Thyroid gland (tissue), 4 donors: ENCODE measurements around the gene MORN5. TPM values are rescaled to one million over a fixed set of nuclear protein-coding genes. Genes with fewer than 3 reads are reported as not detected.

Source experiments
- DNase-seq, 2 donors: peaks; one replicate each; pipeline ENCODE4 v3.0.0-alpha.2; 2019
- H3K27ac ChIP-seq, 3 donors: fragments of 200-600 bp; sonication (generic); 1 replicate in 2 of 3; 2 replicates in 1 of 3; pipeline ENCODE4 v1.5.1; 2016 to 2019; ENCODE audit warnings: mild to moderate bottlenecking in 1 of 3, moderate library complexity in 1 of 3
- H3K27me3 ChIP-seq: fragments of 200-600 bp; sonication (generic); one replicate; pipeline ENCODE4 v1.5.1; 2019
- H3K36me3 ChIP-seq, 2 donors: fragments of 200-600 bp; sonication (generic); one replicate each; pipeline ENCODE4 v1.5.1; 2016 to 2019
- H3K4me1 ChIP-seq, 2 donors: fragments of 200-600 bp; sonication (generic); one replicate each; pipeline ENCODE4 v1.5.1; 2017 to 2019
- H3K4me3 ChIP-seq, 3 donors: fragments of 200-600 bp; sonication (generic); replicated peaks in 1 of 3; 1 replicate in 2 of 3; 2 replicates in 1 of 3; pipeline ENCODE4 v1.5.1; 2016; ENCODE audit warnings: mild to moderate bottlenecking in 1 of 3
- H3K9me3 ChIP-seq: fragments of 200-600 bp; sonication (generic); one replicate; pipeline ENCODE4 v1.5.1; 2017
- POLR2A ChIP-seq, 2 donors: fragments of 450-650 bp; IDR thresholded peaks; one replicate each; pipeline ENCODE4 v1.6.1; 2017; ENCODE audit warnings: antibody characterized with exemption in 2 of 2, mild to moderate bottlenecking in 2 of 2, moderate library complexity in 1 of 2
- WGBS, 2 donors: methylation state at CpG; one replicate each; pipeline ENCODE4 v1.1.5; 2017; 5-methylcytosine and 5-hydroxymethylcytosine counted together
- intact Hi-C: fragments of 100-400 bp; cut with DNase I; formaldehyde crosslinking; loops from one replicate; pipeline ENCODE4 v1.15.1; 2023
- total RNA-seq, 4 donors: library from RNA; depleted of rRNA; stranded (reverse); fragments of >200 nt; gene quantifications; one replicate each; pipeline ENCODE4 v1.2.3, GENCODE V29; 2016
- TF ChIP-seq, protein P1 (sequence below), 6 experiments: fragments of 200-600 bp in 3 of 6; fragments of 450-650 bp in 3 of 6; sonication (generic) in 3 of 6; IDR thresholded peaks; one replicate each; pipeline ENCODE4 v1.5.1; 2016 to 2019; ENCODE audit warnings: antibody characterized with exemption in 6 of 6, mild to moderate bottlenecking in 2 of 6, inconsistent platforms in 1 of 6, moderate library complexity in 1 of 6

MORN5 gene
- total RNA-seq, 4 donors from 2014 or later, result not detected

DNA sequence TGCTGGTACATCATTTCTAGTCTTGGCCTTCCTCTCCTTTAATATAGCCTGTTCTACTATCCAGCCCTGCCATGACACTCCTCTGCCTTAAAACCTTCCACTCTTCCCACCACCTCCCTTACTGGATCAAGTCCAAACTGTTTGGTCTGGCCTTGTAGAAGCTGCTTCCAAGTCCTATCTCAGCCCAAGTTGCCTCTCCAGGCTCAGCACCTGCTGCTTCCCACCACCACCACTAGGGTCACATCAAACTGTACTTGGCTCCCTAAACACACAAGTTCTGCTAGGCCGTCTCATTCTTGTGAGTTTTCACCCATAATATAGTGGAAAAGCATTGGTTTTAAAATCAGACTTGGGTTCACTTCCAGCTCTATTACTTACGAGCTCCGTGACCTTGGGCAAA, 1.5 kb upstream of the MORN5 start:
- TF ChIP-seq, protein P1, sequence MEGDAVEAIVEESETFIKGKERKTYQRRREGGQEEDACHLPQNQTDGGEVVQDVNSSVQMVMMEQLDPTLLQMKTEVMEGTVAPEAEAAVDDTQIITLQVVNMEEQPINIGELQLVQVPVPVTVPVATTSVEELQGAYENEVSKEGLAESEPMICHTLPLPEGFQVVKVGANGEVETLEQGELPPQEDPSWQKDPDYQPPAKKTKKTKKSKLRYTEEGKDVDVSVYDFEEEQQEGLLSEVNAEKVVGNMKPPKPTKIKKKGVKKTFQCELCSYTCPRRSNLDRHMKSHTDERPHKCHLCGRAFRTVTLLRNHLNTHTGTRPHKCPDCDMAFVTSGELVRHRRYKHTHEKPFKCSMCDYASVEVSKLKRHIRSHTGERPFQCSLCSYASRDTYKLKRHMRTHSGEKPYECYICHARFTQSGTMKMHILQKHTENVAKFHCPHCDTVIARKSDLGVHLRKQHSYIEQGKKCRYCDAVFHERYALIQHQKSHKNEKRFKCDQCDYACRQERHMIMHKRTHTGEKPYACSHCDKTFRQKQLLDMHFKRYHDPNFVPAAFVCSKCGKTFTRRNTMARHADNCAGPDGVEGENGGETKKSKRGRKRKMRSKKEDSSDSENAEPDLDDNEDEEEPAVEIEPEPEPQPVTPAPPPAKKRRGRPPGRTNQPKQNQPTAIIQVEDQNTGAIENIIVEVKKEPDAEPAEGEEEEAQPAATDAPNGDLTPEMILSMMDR (IDR thresholded peaks at IDR 0.05), result peak in 3 of 6 experiments; percentile 11 to 36 (median 28)
- no peak for TF ChIP-seq POLR2A (IDR thresholded peaks at IDR 0.05)
- Histone ChIP-seq H3K4me3 (no peak overlapping the region), H3K27me3 (no peaks in the 10 kb centered on the region), H3K36me3 (no peaks in the 10 kb centered on the region), H3K27ac (no peak overlapping the region), H3K4me1 (peaks cover 19 to 23% of the 10 kb centered on the region in 2 donors), H3K9me3 (no peaks in the 10 kb centered on the region)
- DNase-seq, result peak; percentile 9 to 10
- intact Hi-C loops, result no loop called here
- 71 to 72% methylated on average over 3 of the region's 3 CpGs for WGBS, 2 donors

DNA sequence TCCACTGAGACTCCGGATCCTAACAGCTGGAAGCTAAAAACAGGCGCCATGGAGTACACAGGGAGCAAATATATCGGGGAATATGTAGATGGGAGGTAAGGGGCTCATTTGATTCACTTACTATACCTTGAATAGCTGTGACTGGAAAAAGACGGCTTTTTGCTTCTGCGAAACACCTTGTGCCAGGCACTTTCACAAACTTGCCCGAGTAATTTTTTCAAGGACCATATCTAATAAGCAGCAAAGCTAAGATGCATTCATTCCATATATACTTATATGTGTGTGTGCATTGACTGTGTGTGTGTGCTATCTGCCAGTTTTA, 178 bp downstream of the MORN5 start:
- 30% methylated on average over 6 of the region's 6 CpGs for WGBS, 2 donors

DNA sequence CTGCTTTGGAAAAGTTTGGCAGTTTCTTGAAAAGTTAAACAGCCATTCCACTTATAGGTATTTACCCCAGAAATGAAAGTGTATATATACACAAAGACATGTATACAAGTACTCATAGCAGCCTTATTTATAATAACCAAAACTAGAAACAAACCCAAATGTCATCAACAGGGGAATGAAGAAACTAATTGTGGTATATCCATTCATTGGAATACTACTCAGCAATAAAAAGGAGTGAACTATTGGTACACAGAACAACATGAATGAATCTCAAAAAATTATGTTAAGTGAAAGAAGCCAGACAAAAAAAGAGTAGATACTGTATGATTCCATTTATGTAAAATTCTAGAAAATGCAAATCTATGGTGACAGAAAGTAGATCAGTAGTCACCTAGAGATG, 2.7 kb downstream of the MORN5 start:
- TF ChIP-seq, protein P1 (IDR thresholded peaks at IDR 0.05), result no peak
- no peak for TF ChIP-seq POLR2A (IDR thresholded peaks at IDR 0.05)
- intact Hi-C loops, result no loop called here
- no peak overlapping the region for H3K27ac ChIP-seq
- no peak for DNase-seq
- H3K36me3 ChIP-seq, result no peaks in the 10 kb centered on the region
- H3K9me3 ChIP-seq, result no peaks in the 10 kb centered on the region
- peaks cover 9 to 14% of the 10 kb centered on the region in 2 donors for H3K4me1 ChIP-seq
- no peaks in the 10 kb centered on the region for H3K27me3 ChIP-seq
- H3K4me3 ChIP-seq, result no peak overlapping the region

More for the DNA sequence above, 178 bp downstream of the MORN5 start:
- Histone ChIP-seq H3K9me3 (no peaks in the 10 kb centered on the region), H3K27ac (no peak overlapping the region), H3K27me3 (no peaks in the 10 kb centered on the region), H3K4me3 (no peak overlapping the region), H3K36me3 (no peaks in the 10 kb centered on the region), H3K4me1 (peaks cover 19 to 23% of the 10 kb centered on the region in 2 donors)
- intact Hi-C loops, result no loop called here
- TF ChIP-seq POLR2A (IDR thresholded peaks at IDR 0.05), result no peak
- no peak for DNase-seq

DNA sequence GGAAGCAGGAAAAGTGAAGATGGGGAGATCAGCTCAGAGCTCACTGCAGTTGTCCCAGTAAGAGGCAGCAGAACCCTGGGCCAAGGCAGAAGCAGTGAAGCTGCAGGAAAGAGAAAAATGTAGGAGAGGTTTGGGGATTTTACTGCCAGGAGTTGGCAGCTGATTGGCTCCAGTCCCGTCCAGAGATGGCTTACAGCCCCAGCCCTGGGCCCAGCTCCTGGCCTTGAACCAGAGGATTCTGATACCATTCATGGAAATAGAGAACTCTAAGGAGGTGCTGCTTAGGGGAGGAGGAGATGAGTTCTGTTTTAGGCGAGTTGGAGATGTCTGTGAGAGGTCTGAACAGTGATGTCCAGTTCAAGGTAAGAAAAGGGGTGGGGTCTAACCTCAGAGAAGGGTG, 4.6 kb downstream of the MORN5 start:
- Histone ChIP-seq H3K9me3 (no peaks in the 10 kb centered on the region), H3K27ac (no peak overlapping the region), H3K4me1 (no peaks in the 10 kb centered on the region), H3K36me3 (no peaks in the 10 kb centered on the region), H3K27me3 (no peaks in the 10 kb centered on the region), H3K4me3 (no peak overlapping the region)
- DNase-seq, result no peak
- WGBS, 2 donors, result 33 to 41% methylated on average over 2 of the region's 2 CpGs
- TF ChIP-seq, protein P1 (IDR thresholded peaks at IDR 0.05), result no peak
- no peak for TF ChIP-seq POLR2A (IDR thresholded peaks at IDR 0.05)
- intact Hi-C loops, result no loop called here

DNA sequence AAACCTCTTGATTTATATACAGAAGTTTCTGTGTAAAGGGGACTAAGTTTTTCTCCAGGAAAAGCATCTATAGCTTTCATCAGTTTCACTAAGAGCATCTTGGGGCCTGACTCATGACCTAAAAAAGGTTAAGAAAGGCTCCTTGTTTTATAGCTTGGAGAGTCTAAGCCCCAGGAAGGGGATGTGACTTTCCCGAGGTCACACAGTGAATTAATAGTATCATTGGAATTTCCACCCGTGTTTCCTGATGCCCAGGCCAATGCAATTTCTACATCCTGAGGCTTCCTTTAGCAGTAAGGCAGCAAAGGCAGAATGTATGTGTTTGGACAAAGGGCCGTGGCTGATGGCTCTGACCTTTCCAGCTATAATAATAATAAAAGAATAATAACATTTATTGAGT, 8.6 kb downstream of the MORN5 start:
- H3K27me3 ChIP-seq, result no peaks in the 10 kb centered on the region
- H3K4me3 ChIP-seq, result no peak overlapping the region
- no peaks in the 10 kb centered on the region for H3K9me3 ChIP-seq
- no peak for DNase-seq
- TF ChIP-seq POLR2A (IDR thresholded peaks at IDR 0.05), result no peak
- H3K4me1 ChIP-seq, result no peaks in the 10 kb centered on the region
- H3K27ac ChIP-seq, result no peak overlapping the region
- intact Hi-C loops, result no loop called here
- WGBS, 2 donors, result 70 to 71% methylated on average over 3 of the region's 3 CpGs
- no peaks in the 10 kb centered on the region for H3K36me3 ChIP-seq

DNA sequence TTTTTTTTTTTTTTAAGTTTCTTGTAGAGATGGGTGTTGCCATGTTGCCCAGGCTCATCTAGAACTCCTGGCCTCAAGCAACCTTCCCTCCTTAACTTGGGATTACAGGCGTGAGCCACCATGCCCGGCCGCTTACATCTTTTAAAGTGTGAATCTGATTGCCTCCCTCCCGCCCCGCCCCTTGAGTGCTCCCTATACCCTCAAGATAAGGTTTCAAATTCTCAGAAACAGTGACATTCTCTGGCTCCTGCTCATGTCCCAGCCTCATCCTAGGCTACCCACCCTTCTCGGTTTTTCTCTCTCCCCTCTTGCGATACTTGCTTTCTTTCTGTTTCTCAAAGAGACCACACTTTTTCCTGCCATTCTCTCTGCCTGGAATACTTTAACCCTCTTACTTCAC, 12.4 kb downstream of the MORN5 start:
- no peak overlapping the region for H3K4me3 ChIP-seq
- no peak for DNase-seq
- WGBS, 2 donors, result 83 to 88% methylated on average over 7 of the region's 7 CpGs
- H3K36me3 ChIP-seq, result no peaks in the 10 kb centered on the region
- no peaks in the 10 kb centered on the region for H3K27me3 ChIP-seq
- intact Hi-C loops, result no loop called here
- H3K9me3 ChIP-seq, result no peaks in the 10 kb centered on the region
- TF ChIP-seq, protein P1 (IDR thresholded peaks at IDR 0.05), result no peak
- no peak for TF ChIP-seq POLR2A (IDR thresholded peaks at IDR 0.05)
- H3K4me1 ChIP-seq, result no peaks in the 10 kb centered on the region
- H3K27ac ChIP-seq, result no peak overlapping the region
